HCEC 1CT (cell line): ENCODE results near the gene TRABD.

Source experiments
- DNase-seq: peaks from one replicate; pipeline ENCODE4 v3.0.0-alpha.2; 2017

TRABD gene

DNA sequence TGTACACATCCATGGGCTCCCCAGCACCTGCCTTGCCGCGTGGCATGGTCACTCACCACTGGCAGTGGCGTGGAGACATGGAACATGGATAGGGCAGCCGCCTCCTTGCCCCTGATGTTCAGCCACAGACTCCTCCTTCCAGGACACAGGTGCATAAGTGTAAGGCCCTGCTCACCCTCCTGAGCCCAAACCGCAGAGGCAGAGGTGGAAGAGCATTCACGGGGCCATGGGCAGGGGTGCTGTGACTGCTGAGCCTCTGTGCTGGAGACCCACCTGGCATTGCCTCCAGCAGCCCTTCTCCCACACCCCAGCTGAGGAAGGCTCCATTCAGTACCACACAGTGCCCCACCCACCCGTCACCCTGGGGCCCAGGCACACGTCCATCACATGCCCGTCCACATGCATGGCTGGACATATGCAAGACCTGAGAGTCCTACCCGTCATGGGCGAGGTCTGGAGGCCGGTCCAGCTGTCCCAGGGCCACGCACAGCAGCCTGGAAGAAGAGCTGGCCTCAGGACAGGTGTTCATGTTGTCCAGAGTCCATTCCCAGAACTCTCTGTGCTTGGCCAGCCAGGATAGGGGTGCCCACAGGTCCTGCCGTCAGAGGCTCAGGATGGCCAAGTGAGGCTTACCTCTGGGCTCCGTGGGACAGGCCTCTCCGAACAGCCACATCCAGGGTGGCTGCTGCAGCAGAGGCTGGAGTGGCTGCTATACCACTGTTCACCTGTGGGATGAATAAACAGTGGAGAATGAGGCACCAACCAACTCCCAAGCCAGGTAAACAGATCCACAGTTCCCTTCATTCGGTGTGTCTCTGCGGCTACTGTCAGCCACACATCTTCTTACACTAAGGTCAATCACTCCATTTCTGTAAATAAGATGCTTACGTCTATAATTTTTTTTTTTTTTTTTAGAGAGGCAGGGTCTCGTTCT, 60.8 kb downstream of the TRABD start:
- DNase-seq = no peak

GRCh38 chr22:50247748-50248147, 62.0 kb downstream of the TRABD start:
- DNase-seq = no peak

- DNase-seq = no peak
Observed at GRCh38 chr22:50248196-50249081, 62.7 kb downstream of the TRABD start.
